Activated CD4-positive, alpha-beta T cell treated with anti-CD3 and anti-CD28 coated beads for 36 hours (primary cell): ENCODE measurements around the gene IL10RA. TPM values are rescaled to one million over a fixed set of nuclear protein-coding genes. Genes with fewer than 3 reads are reported as not detected.

ENCODE experiments used
- ATAC-seq: fragments of 200-7000 bp; cut with Tn5 transposase; one replicate; pipeline ENCODE4 v1.10.0; 2021; ENCODE audit warnings: mild to moderate bottlenecking, moderate library complexity
- CTCF ChIA-PET: fragments of 350-600 bp; sonication (Branson Sonifier 250); formaldehyde crosslinking; loops from one replicate; lab custom pipeline; 2021; ENCODE audit warnings: antibody characterized with exemption; lab: Charles Lee
- POLR2A ChIA-PET: fragments of 350-600 bp; sonication (Branson Sonifier 250); formaldehyde crosslinking; loops from one replicate; lab custom pipeline; 2021; ENCODE audit warnings: antibody characterized with exemption, inconsistent platforms; lab: Charles Lee
- DNase-seq: peaks from one replicate; pipeline ENCODE4 v3.0.0-alpha.2; 2020
- H3K27ac Mint-ChIP-seq: one replicate; pipeline ENCODE4 v1.8.0; 2021; ENCODE audit warnings: mixed read lengths
- H3K27me3 Mint-ChIP-seq: one replicate; pipeline ENCODE4 v1.8.0; 2021; ENCODE audit warnings: mixed read lengths
- H3K36me3 Mint-ChIP-seq: one replicate; pipeline ENCODE4 v1.8.0; 2021; ENCODE audit warnings: low read depth, mixed read lengths
- H3K4me1 Mint-ChIP-seq: one replicate; pipeline ENCODE4 v1.8.0; 2021; ENCODE audit warnings: mixed read lengths
- H3K4me3 Mint-ChIP-seq: one replicate; pipeline ENCODE4 v1.8.0; 2021; ENCODE audit warnings: mild to moderate bottlenecking, moderate library complexity, mixed read lengths
- H3K9me3 Mint-ChIP-seq: one replicate; pipeline ENCODE4 v1.8.0; 2021; ENCODE audit warnings: low read depth, mixed read lengths
- intact Hi-C, 2 experiments: fragments of 100-400 bp; cut with DNase I in 1 of 2; cut with micrococcal nuclease in 1 of 2; formaldehyde crosslinking; loops; one replicate each; pipeline versions ENCODE4 v1.14.2 to v1.15.1; 2022 to 2024; cut with DNase I, micrococcal nuclease
- total RNA-seq, 2 experiments: library from RNA; stranded (reverse); gene quantifications; one replicate each; pipeline ENCODE4 v1.2.3, GENCODE V29; 2021

IL10RA gene
- total RNA-seq, 2 experiments from 2014 or later: 57.1 to 79.4 TPM

- H3K4me3 Mint-ChIP-seq: no peak overlapping the region
- ATAC-seq (peak; percentile 24), DNase-seq (no peak)
- peaks cover 29% of the 10 kb centered on the region for H3K9me3 Mint-ChIP-seq
- peaks cover 46% of the 10 kb centered on the region for H3K4me1 Mint-ChIP-seq
- H3K27ac Mint-ChIP-seq: peak overlapping the region; percentile 35
- intact Hi-C loops: no loop called here
- ChIA-PET CTCF (interaction anchor here (1.0 kb wide), 1 partner anchor 83 kb away, joined by 4 read pairs; no protein-coding TSS in a partner anchor), POLR2A (interaction anchor here (0.6 to 0.8 kb wide), 3 partner anchors 12 to 22 kb away, joined by 3 to 8 read pairs (median 4); no protein-coding TSS in a partner anchor)
- H3K36me3 Mint-ChIP-seq: peaks cover 19% of the 10 kb centered on the region
- H3K27me3 Mint-ChIP-seq: no peaks in the 10 kb centered on the region
Observed at GRCh38 chr11:118015385-118015841, 29.2 kb downstream of the IL10RA start.

GRCh38 chr11:118016104-118016503 is 29.9 kb downstream of the IL10RA start:
- Mint-ChIP-seq H3K27me3 (no peaks in the 10 kb centered on the region), H3K27ac (no peak overlapping the region), H3K36me3 (peaks cover 22% of the 10 kb centered on the region), H3K9me3 (peaks cover 32% of the 10 kb centered on the region), H3K4me3 (no peak overlapping the region), H3K4me1 (peaks cover 43% of the 10 kb centered on the region)
- DNase-seq (no peak), ATAC-seq (no peak)
- ChIA-PET POLR2A (interaction anchor here (0.6 to 0.8 kb wide), 3 partner anchors 13 to 23 kb away, joined by 3 to 8 read pairs (median 4); no protein-coding TSS in a partner anchor), CTCF (interaction anchor here (0.8 to 1.0 kb wide), 3 partner anchors 13 to 83 kb away, joined by 3 to 4 read pairs (median 4); no protein-coding TSS in a partner anchor)
- intact Hi-C loops: no loop called here

- H3K9me3 Mint-ChIP-seq: peaks cover 34% of the 10 kb centered on the region
- no peak for DNase-seq
- no peak overlapping the region for H3K4me3 Mint-ChIP-seq
- H3K27me3 Mint-ChIP-seq: no peaks in the 10 kb centered on the region
- H3K36me3 Mint-ChIP-seq: peaks cover 22% of the 10 kb centered on the region
- ChIA-PET POLR2A (no interaction called here), CTCF (no interaction called here)
- no peak for ATAC-seq
- peaks cover 37% of the 10 kb centered on the region for H3K4me1 Mint-ChIP-seq
- intact Hi-C loops: no loop called here
- no peak overlapping the region for H3K27ac Mint-ChIP-seq
Observed at GRCh38 chr11:118017111-118017510, 30.9 kb downstream of the IL10RA start.

GRCh38 chr11:118017631-118018315 is 31.6 kb downstream of the IL10RA start:
- no peak overlapping the region for H3K27ac Mint-ChIP-seq

GRCh38 chr11:118018401-118018800 is 32.2 kb downstream of the IL10RA start:
- no peak for ATAC-seq
- intact Hi-C loops: no loop called here

More at GRCh38 chr11:118017631-118018315, 31.6 kb downstream of the IL10RA start:
- DNase-seq: no peak
- Mint-ChIP-seq H3K9me3 (peaks cover 34% of the 10 kb centered on the region), H3K36me3 (peaks cover 22% of the 10 kb centered on the region), H3K27me3 (no peaks in the 10 kb centered on the region), H3K4me3 (no peak overlapping the region), H3K4me1 (peaks cover 32% of the 10 kb centered on the region)
- no peak for ATAC-seq
- ChIA-PET POLR2A (no interaction called here), CTCF (no interaction called here)
- intact Hi-C loops: no loop called here

GRCh38 chr11:118021146-118021545 is 35.0 kb downstream of the IL10RA start:
- intact Hi-C loops: no loop called here
- Mint-ChIP-seq H3K4me3 (no peak overlapping the region), H3K27me3 (no peaks in the 10 kb centered on the region), H3K36me3 (peaks cover 22% of the 10 kb centered on the region), H3K27ac (no peak overlapping the region), H3K9me3 (peaks cover 34% of the 10 kb centered on the region), H3K4me1 (peaks cover 12% of the 10 kb centered on the region)
- no peak for ATAC-seq
- no peak for DNase-seq
- ChIA-PET CTCF (interaction anchor here (0.6 to 2.2 kb wide), 11 partner anchors 8 to 95 kb away, joined by 3 to 11 read pairs (median 4); no protein-coding TSS in a partner anchor), POLR2A (interaction anchor here (0.6 kb wide), 1 partner anchor 92 kb away, joined by 9 read pairs; no protein-coding TSS in a partner anchor)

More at GRCh38 chr11:118018401-118018800, 32.2 kb downstream of the IL10RA start:
- Mint-ChIP-seq H3K27me3 (no peaks in the 10 kb centered on the region), H3K4me1 (peaks cover 32% of the 10 kb centered on the region), H3K9me3 (peaks cover 34% of the 10 kb centered on the region), H3K4me3 (no peak overlapping the region), H3K27ac (no peak overlapping the region), H3K36me3 (peaks cover 22% of the 10 kb centered on the region)
- ChIA-PET POLR2A (no interaction called here), CTCF (interaction anchor here (0.5 to 1.5 kb wide), 2 partner anchors 15 to 95 kb away, joined by 3 to 5 read pairs; no protein-coding TSS in a partner anchor)
- no peak for DNase-seq

GRCh38 chr11:118027694-118028093 is 41.5 kb downstream of the IL10RA start:
- Mint-ChIP-seq H3K36me3 (no peaks in the 10 kb centered on the region), H3K4me1 (peaks cover 18% of the 10 kb centered on the region), H3K9me3 (no peaks in the 10 kb centered on the region), H3K27ac (no peak overlapping the region), H3K4me3 (no peak overlapping the region), H3K27me3 (no peaks in the 10 kb centered on the region)
- intact Hi-C loops: no loop called here
- ATAC-seq: no peak
- DNase-seq: no peak
- CTCF ChIA-PET: interaction anchor here (0.6 to 1.0 kb wide), 2 partner anchors 9 to 23 kb away, joined by 3 read pairs; no protein-coding TSS in a partner anchor
- POLR2A ChIA-PET: no interaction called here

- ATAC-seq (no peak), DNase-seq (no peak)
- Mint-ChIP-seq H3K27ac (no peak overlapping the region), H3K27me3 (no peaks in the 10 kb centered on the region), H3K4me1 (peaks cover 23% of the 10 kb centered on the region), H3K4me3 (no peak overlapping the region), H3K9me3 (no peaks in the 10 kb centered on the region), H3K36me3 (no peaks in the 10 kb centered on the region)
- ChIA-PET POLR2A (no interaction called here), CTCF (interaction anchor here (0.9 to 1.0 kb wide), 3 partner anchors 8 to 25 kb away, joined by 4 to 7 read pairs (median 6); no protein-coding TSS in a partner anchor)
- intact Hi-C loops: no loop called here
Observed at GRCh38 chr11:118028626-118029025, 42.4 kb downstream of the IL10RA start.

- no peak overlapping the region for H3K4me3 Mint-ChIP-seq
- H3K4me1 Mint-ChIP-seq: peaks cover 18% of the 10 kb centered on the region
- H3K27ac Mint-ChIP-seq: peak overlapping the region; percentile 60
- ChIA-PET CTCF (no interaction called here), POLR2A (no interaction called here)
- peak; percentile 71 for ATAC-seq
- no peaks in the 10 kb centered on the region for H3K9me3 Mint-ChIP-seq
- intact Hi-C loops: no loop called here
- no peaks in the 10 kb centered on the region for H3K36me3 Mint-ChIP-seq
- no peak for DNase-seq
- H3K27me3 Mint-ChIP-seq: no peaks in the 10 kb centered on the region
Observed at GRCh38 chr11:118033443-118033842, 47.2 kb downstream of the IL10RA start.

GRCh38 chr11:118042141-118042540 is 55.9 kb downstream of the IL10RA start:
- no peak overlapping the region for H3K4me3 Mint-ChIP-seq
- peaks cover 58% of the 10 kb centered on the region for H3K4me1 Mint-ChIP-seq
- POLR2A ChIA-PET: no interaction called here
- DNase-seq: no peak
- H3K27me3 Mint-ChIP-seq: no peaks in the 10 kb centered on the region
- H3K36me3 Mint-ChIP-seq: no peaks in the 10 kb centered on the region
- ATAC-seq: no peak
- H3K9me3 Mint-ChIP-seq: no peaks in the 10 kb centered on the region
- peak overlapping the region; percentile 63 for H3K27ac Mint-ChIP-seq
- CTCF ChIA-PET: interaction anchor here (1.3 to 2.4 kb wide), 4 partner anchors 9 to 95 kb away, joined by 5 to 7 read pairs (median 6); no protein-coding TSS in a partner anchor
- intact Hi-C loops: loop anchor here in 1 of 2 experiments (10.0 kb wide), 1 partner anchor 807 kb away; the partner anchor contains the start of genes PCSK7 and RNF214

- H3K36me3 Mint-ChIP-seq: no peaks in the 10 kb centered on the region
- ATAC-seq (no peak), DNase-seq (no peak)
- H3K9me3 Mint-ChIP-seq: no peaks in the 10 kb centered on the region
- no peak overlapping the region for H3K4me3 Mint-ChIP-seq
- H3K27ac Mint-ChIP-seq: peak overlapping the region; percentile 17
- POLR2A ChIA-PET: no interaction called here
- intact Hi-C loops: loop anchor here in 1 of 2 experiments (10.0 kb wide), 1 partner anchor 808 kb away; the partner anchor contains the start of genes PCSK7 and RNF214
- CTCF ChIA-PET: interaction anchor here (1.3 to 2.4 kb wide), 4 partner anchors 9 to 96 kb away, joined by 5 to 7 read pairs (median 6); no protein-coding TSS in a partner anchor
- no peaks in the 10 kb centered on the region for H3K27me3 Mint-ChIP-seq
- peaks cover 65% of the 10 kb centered on the region for H3K4me1 Mint-ChIP-seq
Observed at GRCh38 chr11:118042796-118043195, 56.6 kb downstream of the IL10RA start.
